OCI-LY3 (cell line): ENCODE measurements around the gene SCAMP1.

ENCODE experiments used
- EZH2phosphoT487 ChIP-seq: fragments of 200-600 bp; shearing (Covaris generic); IDR thresholded peaks from 2 replicates; pipeline ENCODE4 v1.6.1; 2018; ENCODE audit warnings: antibody characterized with exemption, mixed run types, low read depth
- TF ChIP-seq, protein P1 (sequence below): fragments of 200-600, 300-600 bp; sonication (generic); IDR thresholded peaks from 2 replicates; pipeline ENCODE4 v1.5.1; 2014; ENCODE audit warnings: antibody characterized with exemption, low read length, low read depth

GRCh38 chr5:78429332-78429980 is 69.0 kb downstream of the SCAMP1 start:
- TF ChIP-seq, protein P1, sequence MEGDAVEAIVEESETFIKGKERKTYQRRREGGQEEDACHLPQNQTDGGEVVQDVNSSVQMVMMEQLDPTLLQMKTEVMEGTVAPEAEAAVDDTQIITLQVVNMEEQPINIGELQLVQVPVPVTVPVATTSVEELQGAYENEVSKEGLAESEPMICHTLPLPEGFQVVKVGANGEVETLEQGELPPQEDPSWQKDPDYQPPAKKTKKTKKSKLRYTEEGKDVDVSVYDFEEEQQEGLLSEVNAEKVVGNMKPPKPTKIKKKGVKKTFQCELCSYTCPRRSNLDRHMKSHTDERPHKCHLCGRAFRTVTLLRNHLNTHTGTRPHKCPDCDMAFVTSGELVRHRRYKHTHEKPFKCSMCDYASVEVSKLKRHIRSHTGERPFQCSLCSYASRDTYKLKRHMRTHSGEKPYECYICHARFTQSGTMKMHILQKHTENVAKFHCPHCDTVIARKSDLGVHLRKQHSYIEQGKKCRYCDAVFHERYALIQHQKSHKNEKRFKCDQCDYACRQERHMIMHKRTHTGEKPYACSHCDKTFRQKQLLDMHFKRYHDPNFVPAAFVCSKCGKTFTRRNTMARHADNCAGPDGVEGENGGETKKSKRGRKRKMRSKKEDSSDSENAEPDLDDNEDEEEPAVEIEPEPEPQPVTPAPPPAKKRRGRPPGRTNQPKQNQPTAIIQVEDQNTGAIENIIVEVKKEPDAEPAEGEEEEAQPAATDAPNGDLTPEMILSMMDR, result no peak
- no peak for TF ChIP-seq EZH2phosphoT487
